Prostate gland (tissue), 1 donor: ENCODE data around the gene NECTIN4.

Source experiments
- POLR2A ChIP-seq: fragments of 450-650 bp; IDR thresholded peaks from one replicate; pipeline ENCODE4 v1.6.1; 2016; ENCODE audit warnings: antibody characterized with exemption, mild to moderate bottlenecking
- POLR2AphosphoS5 ChIP-seq: sonication (generic); formaldehyde crosslinking; IDR thresholded peaks from one replicate; pipeline ENCODE4 v1.6.1; 2017; ENCODE audit warnings: antibody characterized with exemption

DNA sequence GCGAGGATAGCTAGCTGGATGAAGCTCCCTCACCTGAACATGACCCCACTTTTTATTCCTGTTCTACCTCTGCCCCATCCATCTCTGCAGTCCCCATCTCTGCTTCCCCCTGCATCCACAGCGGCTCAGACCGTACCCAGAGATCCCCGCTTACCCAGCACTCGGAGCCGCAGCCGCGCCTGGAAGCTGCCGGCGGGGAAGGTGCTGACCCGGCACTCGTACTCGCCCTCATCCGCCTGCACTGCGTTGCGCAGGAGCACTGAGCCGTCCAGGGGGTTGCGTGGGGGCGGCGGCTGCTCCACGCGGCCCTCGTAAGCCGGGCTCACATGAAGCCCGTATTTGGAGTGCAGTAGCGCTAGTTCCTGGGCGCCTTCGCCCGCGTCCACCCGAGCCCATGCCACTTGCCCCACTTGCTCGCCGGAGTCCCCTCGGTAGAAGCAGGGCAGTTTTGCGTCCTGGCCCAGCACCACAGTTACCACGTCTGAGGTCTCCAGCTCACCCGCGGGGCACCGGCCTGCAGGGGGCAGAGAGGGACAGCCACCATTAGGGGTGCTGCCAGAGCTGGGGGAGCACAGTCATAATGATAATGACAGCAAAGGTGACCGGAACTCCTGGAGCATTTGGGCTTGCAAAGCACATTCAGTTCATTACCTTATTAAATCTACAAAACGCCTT is 9.8 kb downstream of the NECTIN4 start:
- no peak for TF ChIP-seq POLR2AphosphoS5
- no peak for TF ChIP-seq POLR2A
